Fibroblast of lung (primary cell): ENCODE data around the gene GRK1.

Experiments used
- EZH2 ChIP-seq: IDR thresholded peaks from 2 replicates; pipeline ENCODE4 v1.5.1; 2012; ENCODE audit warnings: low read length, control low read depth, mild to moderate bottlenecking; ENCODE audit errors: missing control alignments
- TF ChIP-seq, protein P1 (sequence below), 2 donors: IDR thresholded peaks in 1 of 2; conservative IDR thresholded peaks in 1 of 2; 1 replicate in 1 of 2; 2 replicates in 1 of 2; pipeline ENCODE4 v1.5.1; 2011 to 2012; ENCODE audit warnings: low read length in 2 of 2, control low read depth in 1 of 2, inconsistent platforms in 1 of 2, low read depth in 1 of 2, mild to moderate bottlenecking in 1 of 2

DNA sequence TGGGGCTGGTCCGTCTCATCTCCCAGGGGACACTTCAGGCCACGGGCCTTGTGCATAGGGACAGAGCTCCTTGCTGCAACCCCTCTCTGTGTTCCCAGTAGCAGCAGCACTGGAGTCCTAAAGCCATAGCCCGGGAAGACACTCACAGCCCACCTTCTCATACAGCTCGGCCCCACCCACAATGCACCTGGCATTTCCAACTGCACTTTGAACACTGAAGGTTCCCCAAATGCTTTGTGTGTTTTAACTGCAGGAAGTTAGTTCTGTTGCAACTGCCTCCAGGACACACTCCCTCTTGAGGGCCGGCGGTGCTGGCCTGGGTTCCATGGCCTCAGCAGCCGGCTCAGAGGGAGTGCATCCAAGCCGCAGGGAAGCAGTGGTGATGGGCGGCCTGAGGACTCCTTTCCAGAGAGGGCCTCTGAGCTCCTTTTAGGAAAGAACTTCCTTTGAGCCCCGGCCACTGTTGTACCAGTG, 69.3 kb downstream of the GRK1 start:
- TF ChIP-seq, protein P1, sequence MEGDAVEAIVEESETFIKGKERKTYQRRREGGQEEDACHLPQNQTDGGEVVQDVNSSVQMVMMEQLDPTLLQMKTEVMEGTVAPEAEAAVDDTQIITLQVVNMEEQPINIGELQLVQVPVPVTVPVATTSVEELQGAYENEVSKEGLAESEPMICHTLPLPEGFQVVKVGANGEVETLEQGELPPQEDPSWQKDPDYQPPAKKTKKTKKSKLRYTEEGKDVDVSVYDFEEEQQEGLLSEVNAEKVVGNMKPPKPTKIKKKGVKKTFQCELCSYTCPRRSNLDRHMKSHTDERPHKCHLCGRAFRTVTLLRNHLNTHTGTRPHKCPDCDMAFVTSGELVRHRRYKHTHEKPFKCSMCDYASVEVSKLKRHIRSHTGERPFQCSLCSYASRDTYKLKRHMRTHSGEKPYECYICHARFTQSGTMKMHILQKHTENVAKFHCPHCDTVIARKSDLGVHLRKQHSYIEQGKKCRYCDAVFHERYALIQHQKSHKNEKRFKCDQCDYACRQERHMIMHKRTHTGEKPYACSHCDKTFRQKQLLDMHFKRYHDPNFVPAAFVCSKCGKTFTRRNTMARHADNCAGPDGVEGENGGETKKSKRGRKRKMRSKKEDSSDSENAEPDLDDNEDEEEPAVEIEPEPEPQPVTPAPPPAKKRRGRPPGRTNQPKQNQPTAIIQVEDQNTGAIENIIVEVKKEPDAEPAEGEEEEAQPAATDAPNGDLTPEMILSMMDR (conservative IDR thresholded peaks at IDR 0.05 in 1 of 2, IDR thresholded peaks at IDR 0.05 in 1 of 2; ENCODE audit: low read depth in 1 of 2, low read length in 2 of 2) = no peak
- no peak for TF ChIP-seq EZH2
